BLaER1 (cell line): ENCODE results near the gene SEPHS1.
A peak's percentile ranks its signal among the peaks of the same experiment; 100 is the strongest.

Source experiments
- H3K27ac ChIP-seq: shearing (Covaris generic); formaldehyde crosslinking; 2 replicates; pipeline ENCODE4 v1.8.1; 2022
- H3K27me3 ChIP-seq: shearing (Covaris generic); formaldehyde crosslinking; 2 replicates; pipeline ENCODE4 v1.8.1; 2022
- H3K36me3 ChIP-seq: shearing (Covaris generic); formaldehyde crosslinking; 2 replicates; pipeline ENCODE4 v1.8.1; 2022
- H3K4me1 ChIP-seq: shearing (Covaris generic); formaldehyde crosslinking; 2 replicates; pipeline ENCODE4 v1.8.1; 2022
- H3K4me2 ChIP-seq: shearing (Covaris generic); formaldehyde crosslinking; 2 replicates; pipeline ENCODE4 v1.8.1; 2022
- H3K4me3 ChIP-seq: shearing (Covaris generic); formaldehyde crosslinking; 2 replicates; pipeline ENCODE4 v1.8.1; 2022
- H3K9ac ChIP-seq: shearing (Covaris generic); formaldehyde crosslinking; 2 replicates; pipeline ENCODE4 v1.8.1; 2022
- H3K9me3 ChIP-seq: shearing (Covaris generic); formaldehyde crosslinking; 2 replicates; pipeline ENCODE4 v1.8.1; 2022
- H4K20me1 ChIP-seq: shearing (Covaris generic); formaldehyde crosslinking; 2 replicates; pipeline ENCODE4 v1.8.1; 2022
- Cebpa-rat ChIP-seq: shearing (Covaris generic); IDR thresholded peaks from 2 replicates; pipeline ENCODE4 v1.8.1; 2022

The SEPHS1 gene

DNA sequence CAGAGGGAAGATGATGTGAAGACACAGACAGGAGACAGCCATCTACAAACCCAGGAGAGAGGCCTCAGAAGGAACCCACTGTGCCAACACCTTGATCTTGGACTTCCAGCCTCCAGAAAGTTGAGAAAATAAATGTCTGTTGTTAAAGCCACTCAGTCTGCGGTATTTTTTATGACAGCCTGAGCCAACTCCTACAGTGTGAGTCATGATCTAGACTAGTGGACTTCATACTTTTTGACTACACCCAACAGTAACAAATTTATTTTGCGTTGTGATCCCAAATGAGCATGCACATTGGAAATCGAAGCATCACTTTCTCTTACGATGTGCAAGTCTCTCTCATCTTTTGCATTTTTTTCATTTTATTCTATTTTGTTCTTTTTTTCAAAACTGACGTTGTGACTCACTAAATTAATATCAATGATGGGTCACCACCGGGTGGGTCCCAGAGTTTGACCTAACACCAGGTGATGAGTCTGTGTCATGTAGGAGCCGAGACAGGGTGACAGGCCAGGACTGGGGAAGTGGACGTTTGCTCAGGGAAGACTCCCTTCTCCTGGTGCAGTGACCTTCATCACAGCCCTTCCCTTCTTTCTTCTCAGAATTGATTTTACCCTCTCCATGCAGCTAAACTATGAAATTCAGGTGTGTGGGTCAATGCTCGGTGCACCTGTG, 77.1 kb downstream of the SEPHS1 start:
- Histone ChIP-seq H3K9me3 (no peaks in the 10 kb centered on the region), H3K4me1 (peaks cover 55% of the 10 kb centered on the region), H3K36me3 (no peaks in the 10 kb centered on the region), H3K4me3 (no peak overlapping the region), H3K27me3 (no peaks in the 10 kb centered on the region), H3K4me2 (peak overlapping the region; percentile 60; the same call in 1 of the 2 replicates), H3K27ac (peak overlapping the region; percentile 73), H4K20me1 (no peaks in the 10 kb centered on the region), H3K9ac (no peak overlapping the region)
- no peak for TF ChIP-seq Cebpa-rat

GRCh38 chr10:13268841-13269240, 79.3 kb downstream of the SEPHS1 start:
- Histone ChIP-seq H3K4me1 (peaks cover 56% of the 10 kb centered on the region), H4K20me1 (no peaks in the 10 kb centered on the region), H3K4me2 (no peak overlapping the region; the same call in 1 of the 2 replicates), H3K9ac (no peak overlapping the region), H3K36me3 (no peaks in the 10 kb centered on the region), H3K27me3 (no peaks in the 10 kb centered on the region), H3K27ac (peak overlapping the region; percentile 26; the same call in 1 of the 2 replicates), H3K9me3 (no peaks in the 10 kb centered on the region), H3K4me3 (no peak overlapping the region)
- no peak for TF ChIP-seq Cebpa-rat

DNA sequence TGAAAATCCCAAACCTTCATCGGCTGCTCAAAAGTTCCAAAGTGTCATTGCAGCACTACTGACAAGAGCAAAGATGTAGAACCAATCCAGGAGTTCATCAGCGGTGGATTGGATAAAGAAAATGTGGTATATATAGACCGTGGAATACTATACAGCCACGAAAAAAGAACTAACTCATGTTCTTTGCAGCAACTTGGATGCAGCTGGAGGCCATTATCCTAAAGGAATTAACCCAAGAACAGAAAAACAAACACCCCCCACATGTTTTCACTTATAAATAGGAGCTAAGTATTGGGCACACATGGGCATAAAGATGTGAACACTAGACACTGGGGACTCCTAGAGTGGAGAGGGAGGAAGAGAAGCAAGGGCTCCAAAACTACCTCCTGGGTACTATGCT, 79.8 kb downstream of the SEPHS1 start:
- peak overlapping the region; percentile 26; the same call in 1 of the 2 replicates for H3K27ac ChIP-seq
- no peak for TF ChIP-seq Cebpa-rat
- H3K4me1 ChIP-seq, result peaks cover 50% of the 10 kb centered on the region
- H4K20me1 ChIP-seq, result no peaks in the 10 kb centered on the region
- H3K27me3 ChIP-seq, result no peaks in the 10 kb centered on the region
- H3K36me3 ChIP-seq, result no peaks in the 10 kb centered on the region
- H3K4me2 ChIP-seq, result no peak overlapping the region
- no peak overlapping the region for H3K4me3 ChIP-seq
- no peaks in the 10 kb centered on the region for H3K9me3 ChIP-seq
- no peak overlapping the region for H3K9ac ChIP-seq
